Epithelial cell of proximal tubule (primary cell): ENCODE measurements around the gene POLR1C. TPM values are rescaled to one million over a fixed set of nuclear protein-coding genes. Genes with fewer than 3 reads are reported as not detected.

Experiments
- DNase-seq: peaks from one replicate; pipeline ENCODE4 v3.0.0-alpha.2; 2011; ENCODE audit warnings: low read depth
- H3K4me3 ChIP-seq: 2 replicates; pipeline ENCODE4 v1.5.1; 2011; ENCODE audit warnings: low read depth, mild to moderate bottlenecking, low read length
- total RNA-seq: library from RNA; depleted of rRNA; stranded (reverse); fragments of >200 nt; gene quantifications from 2 replicates; pipeline ENCODE4 v1.2.3, GENCODE V29; 2015
- TF ChIP-seq, protein P1 (sequence below): conservative IDR thresholded peaks from 2 replicates; pipeline ENCODE4 v1.5.1; 2012; ENCODE audit warnings: low read depth, mild to moderate bottlenecking, low read length

The POLR1C gene
- total RNA-seq, 1 donor from 2014 or later = 37.6 TPM

DNA sequence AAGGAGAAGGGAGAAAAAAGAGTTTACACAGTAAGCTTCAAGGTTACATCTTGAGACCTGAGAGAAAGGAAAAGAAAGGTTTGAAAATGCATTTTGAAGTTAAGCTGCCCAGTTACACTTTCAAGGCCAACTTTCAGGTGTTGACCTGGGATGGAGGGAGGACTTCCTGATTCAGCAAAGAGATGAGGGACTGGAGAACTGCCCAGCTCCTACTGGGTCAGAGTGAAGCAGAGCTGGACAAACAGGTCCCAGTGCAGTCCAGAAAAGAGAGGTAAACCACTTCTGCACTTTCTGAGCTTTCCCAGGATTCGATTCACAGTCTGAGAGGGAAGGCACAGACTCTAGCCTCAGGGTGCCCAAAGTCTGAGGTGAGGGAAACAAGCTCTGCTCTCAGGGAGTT is 45.5 kb upstream of the POLR1C start:
- no peak for DNase-seq
- no peak overlapping the region for H3K4me3 ChIP-seq
- TF ChIP-seq, protein P1, sequence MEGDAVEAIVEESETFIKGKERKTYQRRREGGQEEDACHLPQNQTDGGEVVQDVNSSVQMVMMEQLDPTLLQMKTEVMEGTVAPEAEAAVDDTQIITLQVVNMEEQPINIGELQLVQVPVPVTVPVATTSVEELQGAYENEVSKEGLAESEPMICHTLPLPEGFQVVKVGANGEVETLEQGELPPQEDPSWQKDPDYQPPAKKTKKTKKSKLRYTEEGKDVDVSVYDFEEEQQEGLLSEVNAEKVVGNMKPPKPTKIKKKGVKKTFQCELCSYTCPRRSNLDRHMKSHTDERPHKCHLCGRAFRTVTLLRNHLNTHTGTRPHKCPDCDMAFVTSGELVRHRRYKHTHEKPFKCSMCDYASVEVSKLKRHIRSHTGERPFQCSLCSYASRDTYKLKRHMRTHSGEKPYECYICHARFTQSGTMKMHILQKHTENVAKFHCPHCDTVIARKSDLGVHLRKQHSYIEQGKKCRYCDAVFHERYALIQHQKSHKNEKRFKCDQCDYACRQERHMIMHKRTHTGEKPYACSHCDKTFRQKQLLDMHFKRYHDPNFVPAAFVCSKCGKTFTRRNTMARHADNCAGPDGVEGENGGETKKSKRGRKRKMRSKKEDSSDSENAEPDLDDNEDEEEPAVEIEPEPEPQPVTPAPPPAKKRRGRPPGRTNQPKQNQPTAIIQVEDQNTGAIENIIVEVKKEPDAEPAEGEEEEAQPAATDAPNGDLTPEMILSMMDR = no peak

DNA sequence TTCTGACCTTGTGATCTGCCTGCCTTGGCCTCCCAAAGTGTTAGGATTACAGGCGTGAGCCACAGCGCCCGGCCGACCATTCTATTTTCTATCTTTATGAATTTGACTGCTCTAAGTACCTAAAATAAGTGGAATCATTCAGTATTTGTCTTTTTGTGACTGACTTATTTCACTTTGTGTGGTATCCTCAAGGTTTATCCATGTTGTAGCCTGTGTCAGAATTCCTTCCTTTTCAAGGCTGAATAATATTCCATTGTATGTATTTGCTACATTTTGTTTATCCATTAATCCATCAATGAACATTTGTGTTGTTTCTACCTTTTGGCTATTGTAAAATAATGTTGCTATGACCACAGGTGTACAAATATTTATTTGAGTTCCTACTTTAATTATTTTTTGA is 44.4 kb upstream of the POLR1C start:
- TF ChIP-seq, protein P1 = no peak
- no peak overlapping the region for H3K4me3 ChIP-seq

DNA sequence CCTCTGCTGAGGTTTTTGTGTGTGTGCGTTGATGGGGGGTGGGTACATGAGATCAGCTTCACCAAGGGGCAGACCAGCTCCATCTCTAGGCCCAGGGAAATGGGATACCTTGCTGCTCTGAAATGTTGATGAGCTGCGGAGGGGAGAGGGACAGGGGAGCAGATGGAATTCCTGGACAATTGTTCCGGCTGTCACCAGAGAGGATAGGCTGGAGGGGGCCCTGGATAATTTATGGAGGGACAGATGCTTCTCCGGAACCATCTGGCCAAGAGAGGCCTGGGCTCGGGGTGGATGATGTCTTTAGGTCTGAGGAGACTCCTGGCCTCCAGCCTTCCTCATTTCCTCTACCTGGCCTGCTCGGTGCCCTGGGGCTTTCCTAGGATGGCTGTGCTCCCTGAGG is 41.4 kb upstream of the POLR1C start:
- DNase-seq = no peak
- H3K4me3 ChIP-seq = no peak overlapping the region
- TF ChIP-seq, protein P1 = no peak

More for the DNA sequence above, 44.4 kb upstream of the POLR1C start:
- DNase-seq = no peak

DNA sequence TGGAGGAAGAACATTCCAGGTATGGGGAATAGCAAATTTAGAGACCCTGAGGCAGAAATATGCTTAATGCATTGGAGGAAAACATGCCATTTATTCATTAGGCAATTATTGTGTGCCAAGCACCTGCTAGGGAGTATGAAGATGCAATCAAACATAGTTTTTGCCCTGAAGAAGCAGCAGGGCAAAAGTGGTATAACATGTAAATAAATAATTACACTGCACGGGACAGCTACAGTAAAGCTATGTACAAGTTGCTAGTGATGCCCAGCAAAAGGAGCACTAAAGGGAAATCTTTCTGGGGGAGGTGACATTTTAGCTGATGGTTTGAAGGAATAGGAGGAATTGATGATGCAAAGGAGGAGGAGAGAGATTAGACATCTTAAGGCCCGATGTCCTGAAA is 40.1 kb upstream of the POLR1C start:
- peak overlapping the region; percentile 73 for H3K4me3 ChIP-seq
- DNase-seq = no peak
- TF ChIP-seq, protein P1 = no peak

DNA sequence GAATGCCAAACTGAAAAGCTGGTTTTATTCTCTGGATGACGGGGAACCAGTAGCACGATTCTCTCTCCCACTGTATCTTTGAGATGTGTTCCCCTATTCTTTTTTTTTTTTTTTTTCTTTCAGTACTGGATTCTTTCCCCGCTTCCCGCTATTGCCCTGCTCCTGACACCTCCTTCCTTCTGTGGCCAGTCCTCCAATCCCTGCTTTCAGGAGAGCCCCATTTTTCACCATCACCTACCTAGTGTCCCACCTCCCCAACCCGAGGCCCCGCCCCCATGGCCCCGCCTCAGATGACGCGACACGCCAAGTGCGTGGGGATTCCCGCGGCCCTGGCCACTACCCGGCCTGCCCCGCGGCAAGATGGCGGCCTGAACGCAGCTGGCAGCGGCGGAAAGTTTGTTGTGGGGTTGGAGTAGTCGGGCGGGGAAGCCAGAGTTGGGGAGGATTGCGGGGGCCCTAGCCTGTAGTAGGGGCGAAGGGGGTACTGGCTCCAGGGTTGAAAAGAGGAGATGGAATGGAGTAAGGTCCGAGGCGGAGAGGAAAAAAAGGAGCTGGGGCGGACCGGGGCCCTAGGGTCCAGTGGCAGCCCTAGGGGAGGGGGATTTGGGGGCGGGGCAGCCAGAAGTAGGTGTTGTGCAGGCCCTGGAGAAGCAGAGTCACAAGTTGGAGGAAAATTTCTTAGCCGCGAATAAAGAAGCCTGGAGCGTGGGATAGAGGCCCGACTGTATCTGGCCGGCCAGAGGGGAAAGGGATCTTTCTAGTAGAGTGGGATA is 39.5 kb upstream of the POLR1C start, which contains the start of gene TJAP1:
TSS of gene TJAP1 (plus strand) at position 336 of the 773 bp plus-strand sequence. CDS start 21,432 bp downstream, outside the sequence.
- no peak for DNase-seq
- peak within 1 kb of the TSS; percentile 73 for H3K4me3 ChIP-seq
- TF ChIP-seq, protein P1 = no peak

DNA sequence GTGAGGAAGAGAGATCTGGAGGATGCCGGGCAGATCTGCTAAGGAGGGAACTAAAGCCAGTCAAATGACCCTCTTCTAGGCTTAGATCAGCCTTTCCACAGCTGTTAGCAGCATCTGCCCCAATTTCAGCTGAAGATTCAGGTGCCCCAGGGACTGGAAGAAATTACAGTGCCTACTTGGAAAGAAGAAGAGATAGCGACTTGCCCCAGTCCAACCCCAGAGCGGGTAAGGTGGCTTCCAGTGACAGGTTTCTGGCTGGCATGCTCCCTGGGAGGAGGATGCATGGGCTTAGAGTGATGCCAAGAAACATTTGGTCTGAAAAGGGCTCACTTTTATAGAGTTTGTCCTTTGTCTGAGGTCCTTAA is 38.9 kb upstream of the POLR1C start:
- DNase-seq = no peak
- peak overlapping the region; percentile 73 for H3K4me3 ChIP-seq
- TF ChIP-seq, protein P1 = no peak

DNA sequence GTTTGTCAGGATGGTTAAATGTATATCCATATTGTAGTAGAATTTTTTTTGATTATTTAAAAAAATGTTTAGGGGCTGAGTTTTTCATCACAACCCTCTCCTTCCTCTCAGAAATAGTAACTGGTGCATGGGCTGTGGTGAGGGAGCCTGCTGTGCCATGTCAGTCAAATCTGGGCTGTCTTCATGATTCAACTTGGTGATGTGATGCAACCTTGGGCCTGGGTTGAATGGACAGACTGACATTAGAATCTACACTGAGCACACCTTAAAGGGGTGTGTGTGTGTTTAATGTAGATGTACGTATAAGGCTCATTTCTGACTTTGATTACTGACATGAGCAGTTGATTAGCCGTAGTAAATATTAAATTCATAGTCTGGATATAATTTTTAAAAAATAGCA is 35.8 kb upstream of the POLR1C start:
- DNase-seq = no peak
- TF ChIP-seq, protein P1 = no peak
- no peak overlapping the region for H3K4me3 ChIP-seq
